Loucy (cell line): Measurements from ENCODE around the gene NEK7.

Experiments
- H2AFZ ChIP-seq: fragments of 200-600 bp; sonication (generic); 2 replicates; pipeline ENCODE4 v1.6.0; 2016; ENCODE audit warnings: antibody characterized with exemption, mild to moderate bottlenecking, low read length, moderate library complexity
- H3F3A ChIP-seq: fragments of 200-600 bp; 2 replicates; pipeline ENCODE4 v1.6.0; 2016; ENCODE audit warnings: antibody characterized with exemption, low read depth, mild to moderate bottlenecking
- H3K27me3 ChIP-seq: fragments of 200-600 bp; sonication (generic); 2 replicates; pipeline ENCODE4 v1.6.1; 2014; ENCODE audit warnings: low read length, mild to moderate bottlenecking; ENCODE audit not compliant: insufficient read depth, poor library complexity, severe bottlenecking
- H3K36me3 ChIP-seq: fragments of 200-600 bp; sonication (generic); 2 replicates; pipeline ENCODE4 v1.6.1; 2016; ENCODE audit warnings: low read length; ENCODE audit not compliant: insufficient read depth
- H3K4me1 ChIP-seq: fragments of 200-600 bp; sonication (generic); 2 replicates; pipeline ENCODE4 v1.5.1; 2014; ENCODE audit warnings: low read length, mild to moderate bottlenecking; ENCODE audit not compliant: insufficient read depth, poor library complexity, severe bottlenecking
- H3K4me2 ChIP-seq: fragments of 200-600 bp; sonication (generic); 2 replicates; pipeline ENCODE4 v1.6.0; 2014; ENCODE audit warnings: antibody characterized with exemption, low read length, low read depth, mild to moderate bottlenecking; ENCODE audit not compliant: poor library complexity, severe bottlenecking
- H3K4me3 ChIP-seq: fragments of 200-600 bp; sonication (generic); 2 replicates; pipeline ENCODE4 v1.5.1; 2014; ENCODE audit warnings: low read length, mild to moderate bottlenecking, mixed read lengths; ENCODE audit not compliant: poor library complexity, severe bottlenecking
- H3K79me2 ChIP-seq: fragments of 200-600 bp; sonication (generic); 2 replicates; pipeline ENCODE4 v1.6.1; 2014; ENCODE audit warnings: low read length; ENCODE audit not compliant: insufficient read depth
- H3K9ac ChIP-seq: fragments of 200-600 bp; sonication (generic); 2 replicates; pipeline ENCODE4 v1.6.0; 2014; ENCODE audit warnings: mild to moderate bottlenecking, low read depth, low read length, moderate library complexity; ENCODE audit not compliant: poor library complexity, severe bottlenecking
- H3K9me2 ChIP-seq: fragments of 200-600 bp; sonication (generic); replicated peaks from 2 replicates; pipeline ENCODE4 v1.6.1; 2016; ENCODE audit warnings: low read depth, low read length, mixed read lengths
- H3K9me3 ChIP-seq: fragments of 200-600 bp; sonication (generic); 2 replicates; pipeline ENCODE4 v1.6.1; 2014; ENCODE audit warnings: mild to moderate bottlenecking, antibody characterized with exemption, low read length, low read depth; ENCODE audit not compliant: insufficient read depth
- H4K20me1 ChIP-seq: fragments of 200-600 bp; sonication (generic); 2 replicates; pipeline ENCODE4 v1.6.0; 2014; ENCODE audit warnings: antibody characterized with exemption, low read length, mild to moderate bottlenecking; ENCODE audit not compliant: insufficient read depth, poor library complexity, severe bottlenecking
- CTCF ChIP-seq: fragments of 200-600 bp; sonication (generic); conservative IDR thresholded peaks from 2 replicates; pipeline ENCODE4 v1.5.1; 2014; ENCODE audit warnings: mild to moderate bottlenecking, antibody characterized with exemption, low read length
- EZH2phosphoT487 ChIP-seq: fragments of 200-600 bp; IDR thresholded peaks from 2 replicates; pipeline ENCODE4 v1.6.1; 2018; ENCODE audit warnings: antibody characterized with exemption, mild to moderate bottlenecking, moderate library complexity, borderline replicate concordance

NEK7 gene

GRCh38 chr1:198263186-198263585 lies 106.4 kb downstream of the NEK7 start:
- Histone ChIP-seq H4K20me1 (no peaks in the 10 kb centered on the region), H3K27me3 (no peaks in the 10 kb centered on the region), H3K79me2 (peaks cover 63% of the 10 kb centered on the region), H3F3A (no peaks in the 10 kb centered on the region), H3K9me3 (no peaks in the 10 kb centered on the region), H3K36me3 (peaks cover 11% of the 10 kb centered on the region; the same call in 1 of the 2 replicates), H3K9me2 (no peaks in the 10 kb centered on the region), H3K4me3 (no peak overlapping the region), H3K4me2 (no peak overlapping the region), H2AFZ (no peak overlapping the region), H3K9ac (no peak overlapping the region), H3K4me1 (peaks cover 44% of the 10 kb centered on the region)
- TF ChIP-seq EZH2phosphoT487, result no peak
- TF ChIP-seq CTCF, result no peak

GRCh38 chr1:198264282-198264681 lies 107.5 kb downstream of the NEK7 start:
- Histone ChIP-seq H3K9me2 (no peaks in the 10 kb centered on the region), H3K27me3 (no peaks in the 10 kb centered on the region), H4K20me1 (no peaks in the 10 kb centered on the region), H3K9me3 (no peaks in the 10 kb centered on the region), H3K4me2 (peak overlapping the region; percentile 62), H3K79me2 (peaks cover 57% of the 10 kb centered on the region), H3K36me3 (peaks cover 11% of the 10 kb centered on the region; the same call in 1 of the 2 replicates), H2AFZ (no peak overlapping the region), H3K4me1 (peaks cover 47% of the 10 kb centered on the region), H3K4me3 (no peak overlapping the region), H3K9ac (peak overlapping the region; percentile 44), H3F3A (peaks cover 8% of the 10 kb centered on the region; the same call in 1 of the 2 replicates)
- TF ChIP-seq EZH2phosphoT487, result no peak
- no peak for TF ChIP-seq CTCF

- H3K9ac ChIP-seq, result peak overlapping the region; percentile 44
- TF ChIP-seq CTCF (no peak), EZH2phosphoT487 (no peak)
- H3K9me2 ChIP-seq, result no peaks in the 10 kb centered on the region
- no peaks in the 10 kb centered on the region for H3K27me3 ChIP-seq
- peaks cover 11% of the 10 kb centered on the region; the same call in 1 of the 2 replicates for H3K36me3 ChIP-seq
- peaks cover 47% of the 10 kb centered on the region for H3K4me1 ChIP-seq
- H3K4me2 ChIP-seq, result peak overlapping the region; percentile 62
- peaks cover 52% of the 10 kb centered on the region for H3K79me2 ChIP-seq
- H4K20me1 ChIP-seq, result no peaks in the 10 kb centered on the region
- peaks cover 11% of the 10 kb centered on the region; the same call in 1 of the 2 replicates for H3F3A ChIP-seq
- H3K9me3 ChIP-seq, result no peaks in the 10 kb centered on the region
- no peak overlapping the region for H2AFZ ChIP-seq
- peak overlapping the region; percentile 12 for H3K4me3 ChIP-seq
Measured at GRCh38 chr1:198265073-198265661, 108.4 kb downstream of the NEK7 start.
